Neutrophil (primary cell): ENCODE measurements around the gene PDE2A.

Experiments used
- H3K27ac ChIP-seq: fragments of 200-600 bp; sonication (generic); 2 replicates; pipeline ENCODE4 v1.5.1; 2016; ENCODE audit warnings: mild to moderate bottlenecking, moderate library complexity
- H3K27me3 ChIP-seq: fragments of 200-600 bp; sonication (generic); 2 replicates; pipeline ENCODE4 v1.6.0; 2016; ENCODE audit warnings: mild to moderate bottlenecking
- H3K36me3 ChIP-seq: fragments of 200-600 bp; sonication (generic); 2 replicates; pipeline ENCODE4 v1.5.1; 2017
- H3K4me1 ChIP-seq, 2 experiments: fragments of 200-600 bp in 1 of 2; sonication (generic) in 1 of 2; 1 replicate in 1 of 2; 2 replicates in 1 of 2; pipeline versions ENCODE4 v1.5.1 to v1.6.1; 2013 to 2016; ENCODE audit warnings: low read depth in 1 of 2, low read length in 1 of 2, mild to moderate bottlenecking in 1 of 2, moderate library complexity in 1 of 2; ENCODE audit not compliant: control insufficient read depth in 1 of 2, insufficient read depth in 1 of 2
- H3K4me3 ChIP-seq, 2 experiments: fragments of 200-600 bp in 1 of 2; sonication (generic) in 1 of 2; 1 replicate in 1 of 2; 2 replicates in 1 of 2; pipeline ENCODE4 v1.5.1; 2013 to 2016; ENCODE audit warnings: low read depth in 1 of 2, low read length in 1 of 2, mild to moderate bottlenecking in 1 of 2, moderate library complexity in 1 of 2
- H3K9me3 ChIP-seq: fragments of 200-600 bp; sonication (generic); 2 replicates; pipeline ENCODE4 v1.5.1; 2016
- TF ChIP-seq, protein P1 (sequence below): fragments of 200-600 bp; sonication (generic); IDR thresholded peaks from 2 replicates; pipeline ENCODE4 v1.5.1; 2016; ENCODE audit warnings: antibody characterized with exemption

Gene PDE2A

DNA sequence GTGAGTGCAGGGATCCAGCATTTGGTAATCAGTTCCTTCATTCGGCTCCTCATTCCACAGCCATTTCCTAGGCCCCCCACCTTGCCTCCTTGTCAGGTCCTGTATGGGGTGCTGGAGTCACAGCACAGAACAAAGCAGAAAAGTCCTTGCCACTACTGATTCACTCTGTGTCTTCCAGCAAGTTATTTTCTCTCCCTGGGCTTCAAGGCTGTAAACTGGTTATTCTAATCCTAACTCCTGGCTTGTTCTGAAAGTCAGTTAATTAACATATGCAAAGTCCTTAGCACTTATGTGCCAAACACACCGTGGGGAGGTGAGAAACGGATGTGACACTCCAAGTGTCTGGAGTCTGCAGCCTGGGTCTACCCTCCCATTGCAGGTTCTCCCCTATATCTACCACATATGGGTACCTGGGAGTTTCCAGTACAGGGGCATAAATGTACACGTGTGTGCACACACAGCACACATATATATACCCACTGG, 30.6 kb upstream of the PDE2A start:
- Histone ChIP-seq H3K4me1 (no peaks in the 10 kb centered on the region), H3K9me3 (no peaks in the 10 kb centered on the region), H3K36me3 (peaks cover 100% of the 10 kb centered on the region), H3K27me3 (no peaks in the 10 kb centered on the region), H3K4me3 (no peak overlapping the region), H3K27ac (peak overlapping the region; percentile 23)
- TF ChIP-seq, protein P1, sequence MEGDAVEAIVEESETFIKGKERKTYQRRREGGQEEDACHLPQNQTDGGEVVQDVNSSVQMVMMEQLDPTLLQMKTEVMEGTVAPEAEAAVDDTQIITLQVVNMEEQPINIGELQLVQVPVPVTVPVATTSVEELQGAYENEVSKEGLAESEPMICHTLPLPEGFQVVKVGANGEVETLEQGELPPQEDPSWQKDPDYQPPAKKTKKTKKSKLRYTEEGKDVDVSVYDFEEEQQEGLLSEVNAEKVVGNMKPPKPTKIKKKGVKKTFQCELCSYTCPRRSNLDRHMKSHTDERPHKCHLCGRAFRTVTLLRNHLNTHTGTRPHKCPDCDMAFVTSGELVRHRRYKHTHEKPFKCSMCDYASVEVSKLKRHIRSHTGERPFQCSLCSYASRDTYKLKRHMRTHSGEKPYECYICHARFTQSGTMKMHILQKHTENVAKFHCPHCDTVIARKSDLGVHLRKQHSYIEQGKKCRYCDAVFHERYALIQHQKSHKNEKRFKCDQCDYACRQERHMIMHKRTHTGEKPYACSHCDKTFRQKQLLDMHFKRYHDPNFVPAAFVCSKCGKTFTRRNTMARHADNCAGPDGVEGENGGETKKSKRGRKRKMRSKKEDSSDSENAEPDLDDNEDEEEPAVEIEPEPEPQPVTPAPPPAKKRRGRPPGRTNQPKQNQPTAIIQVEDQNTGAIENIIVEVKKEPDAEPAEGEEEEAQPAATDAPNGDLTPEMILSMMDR = no peak

DNA sequence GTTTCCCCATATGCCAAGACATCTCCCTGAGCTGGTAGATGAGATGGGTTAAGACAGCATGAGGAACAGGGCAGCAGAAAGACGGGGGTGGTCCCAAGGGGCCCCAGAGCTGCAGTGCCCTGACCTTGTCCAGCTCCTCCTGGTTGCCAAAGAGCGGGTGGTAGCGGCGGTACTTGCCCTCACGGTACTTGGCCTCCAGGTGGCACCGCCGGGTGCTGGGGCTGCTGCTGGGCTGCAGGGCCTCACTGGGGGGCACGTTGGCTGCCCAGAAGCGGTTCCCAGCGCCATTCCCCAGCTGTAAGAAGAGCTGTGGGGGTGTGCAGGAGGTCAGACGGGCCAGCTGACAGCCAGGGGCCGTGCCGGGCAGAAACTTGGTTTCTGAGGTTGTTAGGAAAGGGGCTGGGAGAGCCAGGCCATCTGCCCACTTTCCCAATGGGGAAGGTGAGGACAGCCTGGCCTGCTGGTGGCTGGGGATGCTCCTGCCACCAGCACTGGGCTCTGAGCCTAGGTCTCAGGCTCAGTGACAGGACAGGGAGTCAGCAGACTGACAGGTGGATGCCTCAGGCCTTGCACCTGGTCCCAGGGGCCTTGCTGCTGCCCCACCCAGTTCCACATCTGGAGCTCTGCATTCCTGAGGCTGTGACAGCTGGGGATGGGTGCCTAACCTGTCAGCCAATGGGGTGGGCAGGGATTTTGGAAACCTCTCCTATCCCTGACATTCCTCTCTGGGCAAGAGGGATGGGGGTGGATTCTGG, 30.0 kb upstream of the PDE2A start:
- TF ChIP-seq, protein P1 = no peak
- H3K36me3 ChIP-seq = peaks cover 100% of the 10 kb centered on the region

DNA sequence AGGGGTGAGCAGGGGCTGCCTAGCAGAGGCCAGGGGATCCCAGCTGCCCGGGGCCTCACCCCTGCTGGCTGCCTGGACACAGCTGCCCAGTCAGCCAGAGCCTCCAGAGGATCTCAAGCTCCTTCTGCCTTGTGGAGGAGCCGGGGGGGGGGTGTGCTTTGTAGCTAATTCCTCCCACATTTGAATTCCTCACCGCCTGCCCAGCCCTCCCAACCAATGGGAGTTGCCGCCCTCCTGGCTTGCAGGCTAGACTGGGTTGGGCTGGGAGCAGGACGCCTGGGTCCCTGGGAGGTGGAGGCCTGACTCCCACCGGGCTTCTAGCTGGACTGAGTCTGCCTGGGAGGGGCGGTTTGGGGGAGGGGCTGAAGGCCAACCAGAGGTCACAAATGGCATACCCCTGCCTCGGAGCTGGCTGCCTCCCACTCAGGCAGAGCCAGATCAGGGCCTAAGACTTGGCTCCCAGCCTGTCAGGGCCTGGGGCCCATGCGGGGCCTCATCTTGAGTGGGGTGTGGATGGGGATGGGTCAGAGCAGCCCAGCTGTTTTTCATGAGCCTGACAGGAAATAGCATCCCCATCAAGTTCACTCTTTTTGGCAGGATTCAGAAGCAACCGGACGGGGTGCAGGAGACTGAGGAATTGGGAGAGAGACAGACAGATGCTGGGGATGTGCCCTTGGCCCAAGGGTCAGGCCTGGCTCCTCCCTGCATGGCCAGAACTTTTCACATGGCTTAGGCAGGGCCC, 29.2 kb upstream of the PDE2A start:
- Histone ChIP-seq H3K4me3 (no peak overlapping the region), H3K27me3 (no peaks in the 10 kb centered on the region), H3K36me3 (peaks cover 100% of the 10 kb centered on the region), H3K9me3 (no peaks in the 10 kb centered on the region), H3K27ac (no peak overlapping the region), H3K4me1 (no peaks in the 10 kb centered on the region)
- TF ChIP-seq, protein P1 = no peak

More for the DNA sequence above, 30.0 kb upstream of the PDE2A start:
- no peaks in the 10 kb centered on the region for H3K27me3 ChIP-seq
- H3K27ac ChIP-seq = peak overlapping the region; percentile 15
- no peaks in the 10 kb centered on the region for H3K9me3 ChIP-seq
- H3K4me3 ChIP-seq = no peak overlapping the region
- no peaks in the 10 kb centered on the region for H3K4me1 ChIP-seq

DNA sequence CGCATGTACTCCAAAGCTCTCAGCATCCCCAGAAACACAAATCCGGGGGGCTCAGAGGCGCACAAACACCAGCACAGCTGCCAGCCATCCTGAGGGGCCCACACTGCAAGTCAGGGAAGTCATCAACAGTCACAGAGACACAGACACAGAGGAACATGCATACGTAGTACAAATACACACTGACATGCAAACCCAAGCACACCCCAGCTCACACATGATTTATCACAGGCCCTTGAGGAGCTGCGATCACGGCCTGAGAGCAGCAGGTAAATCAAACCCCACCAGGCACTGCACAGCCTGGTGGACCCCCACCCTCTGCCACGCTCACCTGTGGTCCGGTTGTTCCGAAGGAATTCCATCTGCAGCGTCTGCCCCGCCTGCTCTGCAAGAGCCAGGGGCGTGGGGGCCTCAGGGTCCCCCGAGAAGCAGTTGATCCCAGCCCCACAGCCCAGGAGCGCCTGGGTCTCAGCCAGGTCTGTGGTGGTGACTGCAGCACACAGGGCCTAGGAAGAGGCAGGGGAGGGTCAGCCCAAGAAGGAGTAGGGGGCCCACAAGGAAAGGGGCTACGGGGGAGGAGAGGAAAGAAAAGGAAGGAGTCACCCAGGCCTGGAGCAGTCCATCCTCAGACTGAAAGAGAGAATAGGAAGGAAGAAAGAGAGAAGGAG, 28.5 kb upstream of the PDE2A start:
- no peaks in the 10 kb centered on the region for H3K9me3 ChIP-seq
- TF ChIP-seq, protein P1 = no peak
- H3K27me3 ChIP-seq = no peaks in the 10 kb centered on the region
- peaks cover 100% of the 10 kb centered on the region for H3K36me3 ChIP-seq
- no peak overlapping the region for H3K27ac ChIP-seq
- no peaks in the 10 kb centered on the region for H3K4me1 ChIP-seq
- H3K4me3 ChIP-seq = no peak overlapping the region

DNA sequence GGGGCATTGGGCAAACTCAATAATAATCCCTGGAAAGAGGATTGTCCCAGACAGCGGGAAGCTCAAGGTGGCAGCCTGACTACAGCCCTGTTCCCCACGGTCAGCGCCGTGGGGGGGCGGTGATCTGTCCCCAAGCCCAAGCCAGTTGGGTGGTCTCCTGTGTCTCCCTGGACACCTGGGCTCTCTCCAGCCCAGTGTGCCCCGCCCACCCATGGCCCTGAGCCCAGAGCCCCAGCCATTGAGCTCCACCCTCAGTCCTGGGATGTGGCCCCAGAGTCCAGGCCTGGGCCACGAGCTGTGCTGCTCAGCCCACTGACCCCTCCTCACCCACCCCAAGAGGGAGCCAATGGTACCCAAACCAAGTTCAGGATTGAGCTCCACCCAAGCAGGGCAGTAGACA, 27.9 kb upstream of the PDE2A start:
- Histone ChIP-seq H3K9me3 (no peaks in the 10 kb centered on the region), H3K36me3 (peaks cover 100% of the 10 kb centered on the region), H3K27me3 (no peaks in the 10 kb centered on the region), H3K4me3 (no peak overlapping the region), H3K27ac (no peak overlapping the region), H3K4me1 (no peaks in the 10 kb centered on the region)
- TF ChIP-seq, protein P1 = no peak
